ENCODE data around the gene TUBE1. TPM values are rescaled to one million over a fixed set of nuclear protein-coding genes. Genes with fewer than 3 reads are reported as not detected.

TUBE1 gene
- total RNA-seq, 1 donor from 2014 or later = 33.4 TPM

- Histone ChIP-seq H3K4me3 (ENCODE audit: low read depth, low read length) (peak overlapping the region; percentile 71), H3K36me3 (ENCODE audit: control insufficient read depth, insufficient read depth, low read length) (peaks cover 2% of the 10 kb centered on the region), H3K27me3 (ENCODE audit: control insufficient read depth, insufficient read depth, low read length) (no peaks in the 10 kb centered on the region)
- TF ChIP-seq, protein P1, sequence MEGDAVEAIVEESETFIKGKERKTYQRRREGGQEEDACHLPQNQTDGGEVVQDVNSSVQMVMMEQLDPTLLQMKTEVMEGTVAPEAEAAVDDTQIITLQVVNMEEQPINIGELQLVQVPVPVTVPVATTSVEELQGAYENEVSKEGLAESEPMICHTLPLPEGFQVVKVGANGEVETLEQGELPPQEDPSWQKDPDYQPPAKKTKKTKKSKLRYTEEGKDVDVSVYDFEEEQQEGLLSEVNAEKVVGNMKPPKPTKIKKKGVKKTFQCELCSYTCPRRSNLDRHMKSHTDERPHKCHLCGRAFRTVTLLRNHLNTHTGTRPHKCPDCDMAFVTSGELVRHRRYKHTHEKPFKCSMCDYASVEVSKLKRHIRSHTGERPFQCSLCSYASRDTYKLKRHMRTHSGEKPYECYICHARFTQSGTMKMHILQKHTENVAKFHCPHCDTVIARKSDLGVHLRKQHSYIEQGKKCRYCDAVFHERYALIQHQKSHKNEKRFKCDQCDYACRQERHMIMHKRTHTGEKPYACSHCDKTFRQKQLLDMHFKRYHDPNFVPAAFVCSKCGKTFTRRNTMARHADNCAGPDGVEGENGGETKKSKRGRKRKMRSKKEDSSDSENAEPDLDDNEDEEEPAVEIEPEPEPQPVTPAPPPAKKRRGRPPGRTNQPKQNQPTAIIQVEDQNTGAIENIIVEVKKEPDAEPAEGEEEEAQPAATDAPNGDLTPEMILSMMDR (IDR thresholded peaks at IDR 0.05; ENCODE audit: insufficient read depth, low read length, severe bottlenecking) = peak; percentile 28
- DNase-seq (ENCODE audit: low read depth) (peak; percentile 77), FAIRE-seq (no peak)
Measured at GRCh38 chr6:112086744-112087135, 542 bp downstream of the TUBE1 start.

GRCh38 chr6:112085286-112086065 is 1.8 kb downstream of the TUBE1 start:
- no peaks in the 10 kb centered on the region for H3K27me3 ChIP-seq (ENCODE audit: control insufficient read depth, insufficient read depth, low read length)
- DNase-seq (ENCODE audit: low read depth) (no peak), FAIRE-seq (no peak)
- TF ChIP-seq, protein P1 (IDR thresholded peaks at IDR 0.05; ENCODE audit: insufficient read depth, low read length, severe bottlenecking) = no peak
- no peak overlapping the region for H3K4me3 ChIP-seq (ENCODE audit: low read depth, low read length)
- peaks cover 2% of the 10 kb centered on the region for H3K36me3 ChIP-seq (ENCODE audit: control insufficient read depth, insufficient read depth, low read length)

GRCh38 chr6:112081569-112081968 is 5.7 kb downstream of the TUBE1 start:
- Histone ChIP-seq H3K27me3 (ENCODE audit: control insufficient read depth, insufficient read depth, low read length) (no peaks in the 10 kb centered on the region), H3K4me3 (ENCODE audit: low read depth, low read length) (no peak overlapping the region), H3K36me3 (ENCODE audit: control insufficient read depth, insufficient read depth, low read length) (peaks cover 3% of the 10 kb centered on the region)
- TF ChIP-seq, protein P1 (IDR thresholded peaks at IDR 0.05; ENCODE audit: insufficient read depth, low read length, severe bottlenecking) = no peak
- FAIRE-seq (no peak), DNase-seq (ENCODE audit: low read depth) (no peak)

- no peak for FAIRE-seq
Measured at GRCh38 chr6:112066606-112067005, 20.7 kb downstream of the TUBE1 start.

DNA sequence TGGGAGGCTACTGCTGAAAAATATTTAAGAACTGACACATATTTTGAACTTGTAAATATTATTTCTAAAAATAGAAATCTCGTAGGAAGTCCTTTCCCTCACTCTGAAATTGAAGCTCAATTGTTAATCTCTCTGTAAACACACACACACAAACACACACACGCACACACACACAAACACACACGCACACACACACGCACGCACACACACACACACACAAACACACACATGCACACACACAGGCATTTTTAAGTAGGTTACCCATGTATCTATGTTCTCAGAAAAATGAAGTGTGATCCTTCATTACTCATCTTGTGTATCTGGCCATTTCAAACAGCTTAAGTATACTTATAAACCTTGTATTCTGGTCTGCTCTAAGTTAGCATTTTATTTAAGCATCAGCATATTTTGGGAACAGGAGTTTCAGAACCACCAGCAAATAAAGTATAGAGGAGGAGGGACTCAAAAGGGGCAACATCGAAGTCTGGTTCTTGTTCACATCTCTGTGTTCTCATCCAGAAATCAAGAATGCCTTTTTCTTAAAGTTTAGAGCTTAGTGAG is 21.8 kb downstream of the TUBE1 start:
- TF ChIP-seq, protein P1 (IDR thresholded peaks at IDR 0.05; ENCODE audit: insufficient read depth, low read length, severe bottlenecking) = no peak
- no peak for FAIRE-seq
- no peaks in the 10 kb centered on the region for H3K36me3 ChIP-seq (ENCODE audit: control insufficient read depth, insufficient read depth, low read length)
- H3K27me3 ChIP-seq (ENCODE audit: control insufficient read depth, insufficient read depth, low read length) = no peaks in the 10 kb centered on the region
- no peak for DNase-seq (ENCODE audit: low read depth)
- no peak overlapping the region for H3K4me3 ChIP-seq (ENCODE audit: low read depth, low read length)

More at GRCh38 chr6:112066606-112067005, 20.7 kb downstream of the TUBE1 start:
- no peak for DNase-seq (ENCODE audit: low read depth)
- H3K36me3 ChIP-seq (ENCODE audit: control insufficient read depth, insufficient read depth, low read length) = no peaks in the 10 kb centered on the region
- TF ChIP-seq, protein P1 (IDR thresholded peaks at IDR 0.05; ENCODE audit: insufficient read depth, low read length, severe bottlenecking) = no peak
- H3K27me3 ChIP-seq (ENCODE audit: control insufficient read depth, insufficient read depth, low read length) = no peaks in the 10 kb centered on the region
- no peak overlapping the region for H3K4me3 ChIP-seq (ENCODE audit: low read depth, low read length)

Measured in bronchial epithelial cell (primary cell).